Stomach (tissue), 9 donors: ENCODE measurements around the gene CSF1. TPM values are rescaled to one million over a fixed set of nuclear protein-coding genes. Genes with fewer than 3 reads are reported as not detected.
"Not testable (repeated sequence)": the region's sequence is repeated elsewhere in the genome, so short reads cannot be mapped to it uniquely, and the experiment has no call there.

Experiments
- DNase-seq, 2 donors: peaks; one replicate each; pipeline versions ENCODE4 v3.0.0 to v3.0.0-alpha.2; 2013 to 2019
- H3K27ac ChIP-seq, 5 donors: fragments of 200-600 bp in 4 of 5; sonication (generic) in 4 of 5; one replicate each; pipeline ENCODE4 v1.5.1; 2013 to 2019; ENCODE audit warnings: mild to moderate bottlenecking in 1 of 5, moderate library complexity in 1 of 5
- H3K27me3 ChIP-seq, 3 donors: fragments of 200-600 bp; sonication (generic); one replicate each; pipeline ENCODE4 v1.5.1; 2017 to 2019; ENCODE audit warnings: mixed run types in 1 of 3
- H3K36me3 ChIP-seq, 4 donors: fragments of 200-600 bp; sonication (generic); 1 replicate in 3 of 4; 2 replicates in 1 of 4; pipeline ENCODE4 v1.5.1; 2016 to 2019
- H3K4me1 ChIP-seq, 4 donors: fragments of 200-600 bp; sonication (generic); one replicate each; pipeline ENCODE4 v1.5.1; 2016 to 2019
- H3K4me3 ChIP-seq, 4 donors: fragments of 200-600 bp; sonication (generic) in 3 of 4; one replicate each; pipeline ENCODE4 v1.5.1; 2016 to 2019; ENCODE audit warnings: mild to moderate bottlenecking in 1 of 4
- H3K9me3 ChIP-seq, 4 donors: fragments of 200-600 bp; sonication (generic); one replicate each; pipeline ENCODE4 v1.5.1; 2016 to 2019
- EP300 ChIP-seq: sonication (generic); formaldehyde crosslinking; IDR thresholded peaks from one replicate; pipeline ENCODE4 v1.6.1; 2017; ENCODE audit warnings: antibody characterized with exemption
- POLR2A ChIP-seq, 4 donors: fragments of 450-650 bp; IDR thresholded peaks; one replicate each; pipeline ENCODE4 v1.6.1; 2016; ENCODE audit warnings: antibody characterized with exemption in 4 of 4, control low read depth in 2 of 4, mild to moderate bottlenecking in 1 of 4, moderate library complexity in 1 of 4
- POLR2AphosphoS5 ChIP-seq, 3 donors: sonication (generic); formaldehyde crosslinking; IDR thresholded peaks; one replicate each; pipeline ENCODE4 v1.6.1; 2016; ENCODE audit warnings: antibody characterized with exemption in 3 of 3
- WGBS, 5 donors: extraction: QIAGEN DNeasy Blood & Tissue Kit in 3 of 5; methylation state at CpG; one replicate each; pipeline versions ENCODE4 v1.1.5 to v1.1.7; 2013 to 2018; 5-methylcytosine and 5-hydroxymethylcytosine counted together
- intact Hi-C: fragments of 100-400 bp; cut with DNase I; formaldehyde crosslinking; loops from one replicate; pipeline ENCODE4 v1.15.1; 2023; ENCODE audit warnings: low total_unique reads
- polyA plus RNA-seq, 3 donors: library from polyadenylated mRNA; stranded (reverse); fragments of 200-250 nt; gene quantifications; one replicate each; pipeline ENCODE4 v1.2.3, GENCODE V29; 2013
- total RNA-seq, 5 donors: library from RNA; depleted of rRNA; stranded (reverse); fragments of >200 nt; gene quantifications; one replicate each; pipeline versions ENCODE4 v1.1.0 to v1.2.3, GENCODE V29; 2014 to 2016
- TF ChIP-seq, protein P1 (sequence below), 7 experiments: fragments of 450-650 bp in 4 of 7; fragments of 200-600 bp in 3 of 7; sonication (generic) in 3 of 7; IDR thresholded peaks; one replicate each; pipeline ENCODE4 v1.5.1; 2016 to 2019; ENCODE audit warnings: antibody characterized with exemption in 7 of 7, control low read depth in 2 of 7, mild to moderate bottlenecking in 1 of 7
- donor health status: healthy with polysubstance abuse.
- donor health status: Bipolar disorder and iron deficiency.
- donor health status: healthy.

Gene CSF1
- total and polyA plus RNA-seq, 8 donors = 6.6 to 82.3 (median 11.9) TPM

DNA sequence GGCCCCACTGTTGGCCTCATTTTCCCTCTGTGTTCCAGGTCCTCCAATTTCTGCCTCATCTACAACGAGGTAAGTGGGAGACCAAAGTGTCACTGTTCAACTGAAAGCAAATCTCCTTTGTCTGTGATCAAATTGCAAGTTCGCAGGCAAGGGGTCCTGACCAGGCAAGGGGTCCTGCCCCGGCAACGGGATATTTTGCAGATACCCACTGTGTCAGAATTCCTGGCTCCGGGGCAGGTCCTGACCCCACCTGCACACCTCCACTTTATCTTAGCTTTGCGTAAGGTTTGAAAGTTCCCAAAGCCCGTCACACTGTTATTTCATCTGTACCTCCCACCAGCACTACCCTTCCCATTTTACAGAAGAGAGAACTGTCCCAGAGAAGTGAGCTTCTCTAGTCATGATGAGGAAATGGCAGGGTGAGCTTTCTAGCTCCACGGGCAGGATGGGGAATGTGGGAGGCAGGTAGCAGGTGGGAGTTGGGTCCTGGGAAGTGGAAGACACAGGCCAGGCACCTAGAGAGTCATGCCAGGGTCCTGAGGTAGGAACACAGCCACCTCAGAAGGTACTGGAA lies 32.0 kb upstream of the CSF1 start:
- TF ChIP-seq, protein P1, sequence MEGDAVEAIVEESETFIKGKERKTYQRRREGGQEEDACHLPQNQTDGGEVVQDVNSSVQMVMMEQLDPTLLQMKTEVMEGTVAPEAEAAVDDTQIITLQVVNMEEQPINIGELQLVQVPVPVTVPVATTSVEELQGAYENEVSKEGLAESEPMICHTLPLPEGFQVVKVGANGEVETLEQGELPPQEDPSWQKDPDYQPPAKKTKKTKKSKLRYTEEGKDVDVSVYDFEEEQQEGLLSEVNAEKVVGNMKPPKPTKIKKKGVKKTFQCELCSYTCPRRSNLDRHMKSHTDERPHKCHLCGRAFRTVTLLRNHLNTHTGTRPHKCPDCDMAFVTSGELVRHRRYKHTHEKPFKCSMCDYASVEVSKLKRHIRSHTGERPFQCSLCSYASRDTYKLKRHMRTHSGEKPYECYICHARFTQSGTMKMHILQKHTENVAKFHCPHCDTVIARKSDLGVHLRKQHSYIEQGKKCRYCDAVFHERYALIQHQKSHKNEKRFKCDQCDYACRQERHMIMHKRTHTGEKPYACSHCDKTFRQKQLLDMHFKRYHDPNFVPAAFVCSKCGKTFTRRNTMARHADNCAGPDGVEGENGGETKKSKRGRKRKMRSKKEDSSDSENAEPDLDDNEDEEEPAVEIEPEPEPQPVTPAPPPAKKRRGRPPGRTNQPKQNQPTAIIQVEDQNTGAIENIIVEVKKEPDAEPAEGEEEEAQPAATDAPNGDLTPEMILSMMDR (IDR thresholded peaks at IDR 0.05) = no peak
- no peak for TF ChIP-seq EP300
- no peak for TF ChIP-seq POLR2A (IDR thresholded peaks at IDR 0.05)
- no peak for TF ChIP-seq POLR2AphosphoS5 (IDR thresholded peaks at IDR 0.05)
- WGBS, 5 donors = 78 to 80% (median 78%) methylated on average over 5 to 8 of the region's 8 CpGs
- Histone ChIP-seq H3K36me3 (no peaks in the 10 kb centered on the region), H3K4me3 (no peak overlapping the region), H3K4me1 (peaks cover 16 to 45% (median 25%) of the 10 kb centered on the region in 4 donors), H3K27me3 (no peaks in the 10 kb centered on the region), H3K27ac (peak overlapping the region in 1 of 5 donors; percentile 85), H3K9me3 (no peaks in the 10 kb centered on the region)
- DNase-seq = no peak
- intact Hi-C loops = no loop called here

DNA sequence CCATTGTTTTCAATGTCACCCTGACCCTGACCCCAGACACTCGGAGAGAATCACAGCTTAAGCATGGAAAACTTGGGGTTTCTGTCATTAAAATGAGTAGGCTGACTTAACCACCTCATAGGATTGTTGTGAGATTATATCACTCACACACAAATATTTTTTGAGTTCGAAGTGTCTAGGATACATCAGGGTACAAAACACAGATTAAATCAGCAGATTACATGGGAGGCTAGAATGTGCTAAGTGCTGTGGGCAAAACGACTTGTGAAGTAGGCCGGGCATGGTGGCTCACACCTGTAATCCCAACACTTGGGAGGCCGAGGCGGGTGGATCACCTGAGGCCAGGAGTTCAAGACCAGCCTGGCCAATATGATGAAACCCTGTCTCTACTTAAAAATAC lies 31.3 kb upstream of the CSF1 start:
- WGBS, 5 donors = 85 to 90% (median 87%) methylated on average over 6 of the region's 6 CpGs
- intact Hi-C loops = not testable (repeated sequence)

DNA sequence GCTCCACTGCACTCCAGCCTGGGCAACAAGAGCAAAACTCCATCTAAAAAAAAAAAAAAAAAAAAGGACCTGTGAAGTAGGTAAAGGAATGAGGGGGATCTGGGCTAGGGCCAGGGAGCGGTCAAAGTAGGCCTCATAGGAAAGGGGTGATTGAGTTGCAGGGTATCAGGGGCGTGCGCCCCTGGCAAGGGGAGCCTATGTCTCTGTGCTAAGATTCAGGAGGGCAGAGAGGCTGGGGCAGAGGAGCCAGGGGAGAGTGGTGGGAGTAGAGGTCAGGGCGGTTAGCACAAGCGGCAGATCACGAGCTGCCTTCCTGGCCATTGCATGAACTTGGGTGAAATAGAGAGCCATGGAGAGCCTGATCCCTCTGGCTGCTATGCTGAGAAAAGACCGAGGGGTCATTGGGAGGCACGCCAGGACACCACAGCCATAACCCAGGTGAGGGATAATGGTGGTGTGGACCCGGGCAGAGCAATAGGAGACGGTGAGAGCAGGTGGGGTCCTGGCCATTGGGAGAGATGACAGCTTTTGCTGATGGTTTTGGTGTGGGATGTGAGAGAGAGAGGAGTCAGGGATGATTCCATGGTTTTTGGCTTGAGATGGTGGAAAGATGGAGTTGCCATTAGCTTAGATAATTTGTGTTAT lies 30.6 kb upstream of the CSF1 start:
- no peak overlapping the region for H3K27ac ChIP-seq
- 93 to 97% (median 96%) methylated on average over 10 of the region's 10 CpGs for WGBS, 5 donors
- no peaks in the 10 kb centered on the region for H3K27me3 ChIP-seq
- H3K9me3 ChIP-seq = no peaks in the 10 kb centered on the region
- H3K4me3 ChIP-seq = no peak overlapping the region
- DNase-seq = no peak
- intact Hi-C loops = no loop called here
- no peaks in the 10 kb centered on the region for H3K36me3 ChIP-seq
- no peak for TF ChIP-seq EP300
- peaks cover 22 to 36% (median 31%) of the 10 kb centered on the region in 4 donors for H3K4me1 ChIP-seq

More for the DNA sequence above, 31.3 kb upstream of the CSF1 start:
- H3K27ac ChIP-seq, H3K27me3 ChIP-seq, H3K4me3 ChIP-seq, H3K36me3 ChIP-seq, H3K9me3 ChIP-seq, DNase-seq: not testable (repeated sequence)
- peaks cover 22 to 39% (median 27%) of the 10 kb centered on the region in 4 donors for H3K4me1 ChIP-seq

DNA sequence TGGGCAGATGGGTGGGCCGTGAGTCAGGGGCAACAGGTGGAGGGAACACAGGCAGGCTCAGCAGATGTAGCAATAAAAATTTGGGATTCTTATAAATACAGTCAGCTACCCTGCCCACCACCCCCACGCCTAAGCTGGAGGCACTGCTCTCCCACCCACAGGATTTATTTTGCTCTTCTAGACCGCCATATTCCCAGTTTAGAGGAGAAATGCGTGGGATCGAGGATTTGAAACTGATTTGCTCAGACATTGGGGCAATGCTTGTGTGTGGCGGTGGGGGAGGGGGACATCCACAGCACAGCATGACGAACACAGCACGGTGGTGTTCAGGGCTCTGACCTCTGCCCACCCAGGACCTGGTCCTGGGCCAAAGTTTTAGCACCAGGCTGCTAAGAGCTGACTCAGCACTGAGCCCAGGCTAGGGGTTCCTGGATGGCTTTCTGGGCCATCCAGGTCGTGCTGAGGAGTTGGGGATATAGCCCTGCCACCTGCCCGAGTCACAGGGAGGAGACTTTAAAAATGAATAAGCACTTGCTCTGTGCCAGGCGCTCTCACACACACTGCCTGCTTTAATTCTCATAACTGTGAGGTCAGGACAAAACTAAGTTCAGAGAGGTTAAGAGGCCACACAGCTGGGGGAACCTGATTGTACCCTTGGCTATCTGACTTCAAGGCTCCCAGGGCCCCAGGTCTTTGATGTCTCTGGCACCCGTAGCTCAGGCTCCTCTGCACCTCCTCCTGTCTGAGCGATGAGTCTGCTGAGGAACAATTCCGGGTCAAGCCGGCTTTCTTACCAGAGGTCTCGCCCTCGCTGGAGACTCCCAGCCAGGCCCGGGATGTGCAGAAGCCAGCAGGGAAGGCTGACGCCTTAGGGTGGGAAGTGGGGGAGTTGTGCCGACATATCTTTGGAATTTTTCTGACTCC lies 29.4 kb upstream of the CSF1 start:
- no peaks in the 10 kb centered on the region for H3K27me3 ChIP-seq
- H3K4me1 ChIP-seq = peaks cover 21 to 36% (median 32%) of the 10 kb centered on the region in 4 donors
- TF ChIP-seq POLR2AphosphoS5 (IDR thresholded peaks at IDR 0.05) = no peak
- no peak for TF ChIP-seq EP300
- no peak for TF ChIP-seq POLR2A (IDR thresholded peaks at IDR 0.05)
- no peak for DNase-seq
- WGBS, 5 donors = 75 to 86% (median 84%) methylated on average over 18 to 20 of the region's 20 CpGs
- H3K27ac ChIP-seq = peak overlapping the region in 1 of 5 donors; percentile 37
- H3K9me3 ChIP-seq = no peaks in the 10 kb centered on the region
- H3K4me3 ChIP-seq = no peak overlapping the region
- intact Hi-C loops = no loop called here
- no peaks in the 10 kb centered on the region for H3K36me3 ChIP-seq

DNA sequence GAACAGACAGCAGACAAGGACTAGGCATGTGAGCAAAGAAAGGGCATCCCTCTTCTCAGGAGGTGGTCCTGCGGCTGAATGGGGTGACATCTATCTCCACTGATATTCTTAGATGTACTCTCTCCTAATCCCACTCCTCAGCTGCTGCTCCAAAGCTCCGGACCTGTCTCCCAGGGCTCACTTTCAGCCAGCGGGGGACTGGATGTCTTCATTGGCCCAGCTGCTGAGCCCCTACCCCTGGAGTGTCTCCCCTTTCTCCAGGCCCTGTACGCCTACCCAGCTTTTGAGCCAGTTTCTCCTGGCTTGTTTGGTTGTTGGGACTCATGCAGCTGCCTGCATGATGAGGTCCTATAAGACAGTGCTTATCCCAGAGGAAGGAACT lies 28.8 kb upstream of the CSF1 start:
- TF ChIP-seq POLR2A (IDR thresholded peaks at IDR 0.05) (no peak), EP300 (no peak), POLR2AphosphoS5 (IDR thresholded peaks at IDR 0.05) (no peak)
- TF ChIP-seq, protein P1 (IDR thresholded peaks at IDR 0.05) = no peak
- intact Hi-C loops = no loop called here
- WGBS, 5 donors = 89 to 96% (median 94%) methylated on average over 4 of the region's 4 CpGs
- no peak overlapping the region for H3K4me3 ChIP-seq
- H3K4me1 ChIP-seq = peaks cover 15 to 32% (median 30%) of the 10 kb centered on the region in 4 donors
- no peaks in the 10 kb centered on the region for H3K9me3 ChIP-seq
- no peaks in the 10 kb centered on the region for H3K27me3 ChIP-seq
- H3K27ac ChIP-seq = peak overlapping the region in 2 of 5 donors; percentile 34 to 37
- DNase-seq = no peak
- H3K36me3 ChIP-seq = no peaks in the 10 kb centered on the region
